Heart left ventricle (tissue), 13 donors: ENCODE results near the gene CAMTA2.

Experiments used
- CTCF ChIP-seq, 12 donors: fragments of 200-600 bp; sonication (generic) in 4 of 12; IDR thresholded peaks; one replicate each; pipeline versions ENCODE4 v1.5.0 to v1.8.0; 2018 to 2022; ENCODE audit warnings: antibody characterized with exemption in 12 of 12, mild to moderate bottlenecking in 5 of 12
- POLR2A ChIP-seq, 2 donors: fragments of 450-650 bp; IDR thresholded peaks; one replicate each; pipeline ENCODE4 v1.6.1; 2017; ENCODE audit warnings: antibody characterized with exemption in 2 of 2, mild to moderate bottlenecking in 2 of 2, moderate library complexity in 2 of 2
- donor health status: ischemic (EF 13 %, LVEDD 7.1; RV severe dilation, severe dysfunction).
- donor health status: DM: no; HTN: yes; CAD: no.
- donor health status: DM: no; HTN: no; CAD: no.
- donor health status: ischemic (EF 25% LVEDD 6.9; RV normal size, moderate dysfunction).
- donor health status: ischemic (EF 25% LVEDD 5.7; RV mildly dilated, moderate dysfunction).
- donor health status: ischemic (EF 35%, LVEDD 5.7; RV mildly dilated, moderate dysfunction).
- donor health status: nonischemic (EF 11% LVEDD 7.7; RV severe dilation, severe dysfunction).
- donor health status: DM: yes; HTN: yes; CAD: no.
- donor health status: PGD.
- donor health status: ischemic (EF 29% LVEDD 5.4; RV normal size, mild dysfunction).
- donor health status: nonischemic (EF 23%, LVEDD 6.1; RV moderate dilation, normal function).

GRCh38 chr17:4951486-4951885, 36.0 kb downstream of the CAMTA2 start:
- TF ChIP-seq CTCF (IDR thresholded peaks at IDR 0.05) (no peak), POLR2A (IDR thresholded peaks at IDR 0.05) (no peak)
